ENCODE measurements around the gene CERS6. TPM values are rescaled to one million over a fixed set of nuclear protein-coding genes. Genes with fewer than 3 reads are reported as not detected.

Gene CERS6
- total RNA-seq, 1 experiment from 2014 or later = 17.3 TPM

GRCh38 chr2:168723275-168723899 is 267.3 kb downstream of the CERS6 start:
- H3K9me3 Mint-ChIP-seq = peaks cover 13% of the 10 kb centered on the region
- ChIA-PET POLR2A (no interaction called here), CTCF (no interaction called here)
- no peak for ATAC-seq
- H3K36me3 Mint-ChIP-seq = peaks cover 20% of the 10 kb centered on the region
- H3K27me3 Mint-ChIP-seq (ENCODE audit: low read depth) = no peaks in the 10 kb centered on the region
- no peak overlapping the region for H3K27ac Mint-ChIP-seq
- H3K4me1 Mint-ChIP-seq = no peaks in the 10 kb centered on the region
- H3K4me3 Mint-ChIP-seq = no peak overlapping the region
- DNase-seq (ENCODE audit: low spot score) = no peak
- TF ChIP-seq NFYB (CRISPR knock-in tag; conservative IDR thresholded peaks at IDR 0.05; ENCODE audit: low read depth) (no peak), TCF7 (CRISPR knock-in tag; IDR thresholded peaks at IDR 0.05; ENCODE audit: low read depth) (no peak), SMAD4 (CRISPR knock-in tag; IDR thresholded peaks at IDR 0.05) (no peak), ZNF671 (CRISPR knock-in tag; IDR thresholded peaks at IDR 0.05) (no peak), ZNF232 (CRISPR knock-in tag; IDR thresholded peaks at IDR 0.05) (no peak), AFF4 (CRISPR knock-in tag; IDR thresholded peaks at IDR 0.05; ENCODE audit: borderline replicate concordance) (no peak), USF2 (CRISPR knock-in tag; IDR thresholded peaks at IDR 0.05) (no peak), ZNF263 (CRISPR knock-in tag; IDR thresholded peaks at IDR 0.05; ENCODE audit: low read depth) (no peak), E2F4 (CRISPR knock-in tag; IDR thresholded peaks at IDR 0.05; ENCODE audit: borderline replicate concordance, low read depth) (no peak), MAX (CRISPR knock-in tag; IDR thresholded peaks at IDR 0.05) (no peak), FOXJ3 (CRISPR knock-in tag; IDR thresholded peaks at IDR 0.05; ENCODE audit: borderline replicate concordance) (no peak)
- TF ChIP-seq, protein P1, sequence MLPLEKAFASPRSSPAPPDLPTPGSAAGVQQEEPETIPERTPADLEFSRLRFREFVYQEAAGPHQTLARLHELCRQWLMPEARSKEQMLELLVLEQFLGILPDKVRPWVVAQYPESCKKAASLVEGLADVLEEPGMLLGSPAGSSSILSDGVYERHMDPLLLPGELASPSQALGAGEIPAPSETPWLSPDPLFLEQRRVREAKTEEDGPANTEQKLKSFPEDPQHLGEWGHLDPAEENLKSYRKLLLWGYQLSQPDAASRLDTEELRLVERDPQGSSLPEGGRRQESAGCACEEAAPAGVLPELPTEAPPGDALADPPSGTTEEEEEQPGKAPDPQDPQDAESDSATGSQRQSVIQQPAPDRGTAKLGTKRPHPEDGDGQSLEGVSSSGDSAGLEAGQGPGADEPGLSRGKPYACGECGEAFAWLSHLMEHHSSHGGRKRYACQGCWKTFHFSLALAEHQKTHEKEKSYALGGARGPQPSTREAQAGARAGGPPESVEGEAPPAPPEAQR (CRISPR knock-in tag; IDR thresholded peaks at IDR 0.05) = no peak
- TF ChIP-seq, protein P2, sequence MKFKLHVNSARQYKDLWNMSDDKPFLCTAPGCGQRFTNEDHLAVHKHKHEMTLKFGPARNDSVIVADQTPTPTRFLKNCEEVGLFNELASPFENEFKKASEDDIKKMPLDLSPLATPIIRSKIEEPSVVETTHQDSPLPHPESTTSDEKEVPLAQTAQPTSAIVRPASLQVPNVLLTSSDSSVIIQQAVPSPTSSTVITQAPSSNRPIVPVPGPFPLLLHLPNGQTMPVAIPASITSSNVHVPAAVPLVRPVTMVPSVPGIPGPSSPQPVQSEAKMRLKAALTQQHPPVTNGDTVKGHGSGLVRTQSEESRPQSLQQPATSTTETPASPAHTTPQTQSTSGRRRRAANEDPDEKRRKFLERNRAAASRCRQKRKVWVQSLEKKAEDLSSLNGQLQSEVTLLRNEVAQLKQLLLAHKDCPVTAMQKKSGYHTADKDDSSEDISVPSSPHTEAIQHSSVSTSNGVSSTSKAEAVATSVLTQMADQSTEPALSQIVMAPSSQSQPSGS (CRISPR knock-in tag; IDR thresholded peaks at IDR 0.05; ENCODE audit: borderline replicate concordance, low read depth) = no peak
- TF ChIP-seq, protein P3, sequence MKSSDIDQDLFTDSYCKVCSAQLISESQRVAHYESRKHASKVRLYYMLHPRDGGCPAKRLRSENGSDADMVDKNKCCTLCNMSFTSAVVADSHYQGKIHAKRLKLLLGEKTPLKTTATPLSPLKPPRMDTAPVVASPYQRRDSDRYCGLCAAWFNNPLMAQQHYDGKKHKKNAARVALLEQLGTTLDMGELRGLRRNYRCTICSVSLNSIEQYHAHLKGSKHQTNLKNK (CRISPR knock-in tag; IDR thresholded peaks at IDR 0.05) = no peak
- TF ChIP-seq, protein P4, sequence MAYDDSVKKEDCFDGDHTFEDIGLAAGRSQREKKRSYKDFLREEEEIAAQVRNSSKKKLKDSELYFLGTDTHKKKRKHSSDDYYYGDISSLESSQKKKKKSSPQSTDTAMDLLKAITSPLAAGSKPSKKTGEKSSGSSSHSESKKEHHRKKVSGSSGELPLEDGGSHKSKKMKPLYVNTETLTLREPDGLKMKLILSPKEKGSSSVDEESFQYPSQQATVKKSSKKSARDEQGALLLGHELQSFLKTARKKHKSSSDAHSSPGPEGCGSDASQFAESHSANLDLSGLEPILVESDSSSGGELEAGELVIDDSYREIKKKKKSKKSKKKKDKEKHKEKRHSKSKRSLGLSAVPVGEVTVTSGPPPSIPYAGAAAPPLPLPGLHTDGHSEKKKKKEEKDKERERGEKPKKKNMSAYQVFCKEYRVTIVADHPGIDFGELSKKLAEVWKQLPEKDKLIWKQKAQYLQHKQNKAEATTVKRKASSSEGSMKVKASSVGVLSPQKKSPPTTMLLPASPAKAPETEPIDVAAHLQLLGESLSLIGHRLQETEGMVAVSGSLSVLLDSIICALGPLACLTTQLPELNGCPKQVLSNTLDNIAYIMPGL (CRISPR knock-in tag; IDR thresholded peaks at IDR 0.05) = no peak
- TF ChIP-seq, protein P5, sequence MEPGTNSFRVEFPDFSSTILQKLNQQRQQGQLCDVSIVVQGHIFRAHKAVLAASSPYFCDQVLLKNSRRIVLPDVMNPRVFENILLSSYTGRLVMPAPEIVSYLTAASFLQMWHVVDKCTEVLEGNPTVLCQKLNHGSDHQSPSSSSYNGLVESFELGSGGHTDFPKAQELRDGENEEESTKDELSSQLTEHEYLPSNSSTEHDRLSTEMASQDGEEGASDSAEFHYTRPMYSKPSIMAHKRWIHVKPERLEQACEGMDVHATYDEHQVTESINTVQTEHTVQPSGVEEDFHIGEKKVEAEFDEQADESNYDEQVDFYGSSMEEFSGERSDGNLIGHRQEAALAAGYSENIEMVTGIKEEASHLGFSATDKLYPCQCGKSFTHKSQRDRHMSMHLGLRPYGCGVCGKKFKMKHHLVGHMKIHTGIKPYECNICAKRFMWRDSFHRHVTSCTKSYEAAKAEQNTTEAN (CRISPR knock-in tag; IDR thresholded peaks at IDR 0.05) = no peak
- TF ChIP-seq, protein P6, sequence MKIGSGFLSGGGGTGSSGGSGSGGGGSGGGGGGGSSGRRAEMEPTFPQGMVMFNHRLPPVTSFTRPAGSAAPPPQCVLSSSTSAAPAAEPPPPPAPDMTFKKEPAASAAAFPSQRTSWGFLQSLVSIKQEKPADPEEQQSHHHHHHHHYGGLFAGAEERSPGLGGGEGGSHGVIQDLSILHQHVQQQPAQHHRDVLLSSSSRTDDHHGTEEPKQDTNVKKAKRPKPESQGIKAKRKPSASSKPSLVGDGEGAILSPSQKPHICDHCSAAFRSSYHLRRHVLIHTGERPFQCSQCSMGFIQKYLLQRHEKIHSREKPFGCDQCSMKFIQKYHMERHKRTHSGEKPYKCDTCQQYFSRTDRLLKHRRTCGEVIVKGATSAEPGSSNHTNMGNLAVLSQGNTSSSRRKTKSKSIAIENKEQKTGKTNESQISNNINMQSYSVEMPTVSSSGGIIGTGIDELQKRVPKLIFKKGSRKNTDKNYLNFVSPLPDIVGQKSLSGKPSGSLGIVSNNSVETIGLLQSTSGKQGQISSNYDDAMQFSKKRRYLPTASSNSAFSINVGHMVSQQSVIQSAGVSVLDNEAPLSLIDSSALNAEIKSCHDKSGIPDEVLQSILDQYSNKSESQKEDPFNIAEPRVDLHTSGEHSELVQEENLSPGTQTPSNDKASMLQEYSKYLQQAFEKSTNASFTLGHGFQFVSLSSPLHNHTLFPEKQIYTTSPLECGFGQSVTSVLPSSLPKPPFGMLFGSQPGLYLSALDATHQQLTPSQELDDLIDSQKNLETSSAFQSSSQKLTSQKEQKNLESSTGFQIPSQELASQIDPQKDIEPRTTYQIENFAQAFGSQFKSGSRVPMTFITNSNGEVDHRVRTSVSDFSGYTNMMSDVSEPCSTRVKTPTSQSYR (CRISPR knock-in tag; IDR thresholded peaks at IDR 0.05) = no peak
- TF ChIP-seq, protein P7, sequence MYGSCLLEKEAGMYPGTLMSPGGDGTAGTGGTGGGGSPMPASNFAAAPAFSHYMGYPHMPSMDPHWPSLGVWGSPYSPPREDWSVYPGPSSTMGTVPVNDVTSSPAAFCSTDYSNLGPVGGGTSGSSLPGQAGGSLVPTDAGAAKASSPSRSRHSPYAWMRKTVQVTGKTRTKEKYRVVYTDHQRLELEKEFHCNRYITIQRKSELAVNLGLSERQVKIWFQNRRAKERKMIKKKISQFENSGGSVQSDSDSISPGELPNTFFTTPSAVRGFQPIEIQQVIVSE (CRISPR knock-in tag; IDR thresholded peaks at IDR 0.05; ENCODE audit: borderline replicate concordance) = no peak
- TF ChIP-seq, protein P8, sequence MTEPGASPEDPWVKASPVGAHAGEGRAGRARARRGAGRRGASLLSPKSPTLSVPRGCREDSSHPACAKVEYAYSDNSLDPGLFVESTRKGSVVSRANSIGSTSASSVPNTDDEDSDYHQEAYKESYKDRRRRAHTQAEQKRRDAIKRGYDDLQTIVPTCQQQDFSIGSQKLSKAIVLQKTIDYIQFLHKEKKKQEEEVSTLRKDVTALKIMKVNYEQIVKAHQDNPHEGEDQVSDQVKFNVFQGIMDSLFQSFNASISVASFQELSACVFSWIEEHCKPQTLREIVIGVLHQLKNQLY (CRISPR knock-in tag; IDR thresholded peaks at IDR 0.05) = no peak

Data from WTC11 (cell line).